Natural killer cell (primary cell): ENCODE data around the gene ART4. TPM values are rescaled to one million over a fixed set of nuclear protein-coding genes. Genes with fewer than 3 reads are reported as not detected.

Experiments used
- ATAC-seq, 3 donors: fragments of 150-1000 bp in 2 of 3; fragments of 200-7000 bp in 1 of 3; cut with Tn5 transposase; 1 replicate in 1 of 3; 2 replicates in 2 of 3; pipeline ENCODE4 v1.10.0; 2021; ENCODE audit warnings: mild to moderate bottlenecking in 2 of 3, moderate library complexity in 2 of 3
- DNase-seq, 2 donors: peaks; one replicate each; pipeline versions ENCODE4 v3.0.0 to v3.0.0-alpha.2; 2013 to 2021; ENCODE audit warnings: mixed read lengths in 1 of 2
- H3K27ac ChIP-seq: one replicate; pipeline ENCODE4 v1.5.1; 2013; ENCODE audit warnings: mild to moderate bottlenecking, low read length
- H3K27me3 ChIP-seq: one replicate; pipeline ENCODE4 v1.6.1; 2013; ENCODE audit warnings: low read length; ENCODE audit not compliant: control insufficient read depth, insufficient read depth
- H3K36me3 ChIP-seq: one replicate; pipeline ENCODE4 v1.6.1; 2013; ENCODE audit warnings: low read length; ENCODE audit not compliant: control insufficient read depth, insufficient read depth
- H3K4me1 ChIP-seq: one replicate; pipeline ENCODE4 v1.6.1; 2013; ENCODE audit warnings: low read length; ENCODE audit not compliant: control insufficient read depth, insufficient read depth
- H3K4me3 ChIP-seq: one replicate; pipeline ENCODE4 v1.5.1; 2013; ENCODE audit warnings: low read length
- H3K9me3 ChIP-seq: one replicate; pipeline ENCODE4 v1.6.1; 2013; ENCODE audit warnings: low read length; ENCODE audit not compliant: control insufficient read depth, insufficient read depth
- H3K27ac Mint-ChIP-seq, 2 donors: one replicate each; pipeline ENCODE4 v1.8.0; 2022; ENCODE audit warnings: mild to moderate bottlenecking in 2 of 2, mixed read lengths in 2 of 2, moderate library complexity in 1 of 2
- H3K27me3 Mint-ChIP-seq, 2 donors: one replicate each; pipeline ENCODE4 v1.8.0; 2022; ENCODE audit warnings: low read depth in 2 of 2, mixed read lengths in 2 of 2
- H3K36me3 Mint-ChIP-seq: one replicate; pipeline ENCODE4 v1.8.0; 2022; ENCODE audit warnings: mixed read lengths
- H3K4me1 Mint-ChIP-seq, 2 donors: one replicate each; pipeline ENCODE4 v1.8.0; 2022; ENCODE audit warnings: mixed read lengths in 2 of 2
- H3K4me3 Mint-ChIP-seq: one replicate; pipeline ENCODE4 v1.8.0; 2022; ENCODE audit warnings: mild to moderate bottlenecking, moderate library complexity, mixed read lengths
- H3K9me3 Mint-ChIP-seq, 2 donors: one replicate each; pipeline ENCODE4 v1.8.0; 2022; ENCODE audit warnings: mixed read lengths in 2 of 2
- CTCF ChIP-seq: fragments of 200-600 bp; IDR thresholded peaks from one replicate; pipeline ENCODE4 v1.8.0; 2022; ENCODE audit warnings: antibody characterized with exemption
- WGBS: methylation state at CpG from one replicate; pipeline ENCODE4 v1.1.7; 2013; ENCODE audit warnings: missing lambda C conversion rate; ENCODE audit not compliant: insufficient coverage; 5-methylcytosine and 5-hydroxymethylcytosine counted together
- intact Hi-C: fragments of 100-400 bp; cut with micrococcal nuclease; formaldehyde crosslinking; loops from one replicate; pipeline ENCODE4 v1.14.2; 2022
- total RNA-seq, 4 donors: library from RNA; stranded (reverse); fragments of 120-200 nt in 1 of 4; gene quantifications; one replicate each; pipeline versions ENCODE4 v1.2.3 to v1.2.4, GENCODE V29; 2013 to 2022

ART4 gene
- total RNA-seq, 3 donors from 2014 or later (not counting 1 experiment from before 2014, with no cell fraction given), result not detected

- no peaks in the 10 kb centered on the region for H3K36me3 Mint-ChIP-seq
- Histone ChIP-seq H3K27me3 (no peaks in the 10 kb centered on the region), H3K27ac (no peak overlapping the region), H3K9me3 (no peaks in the 10 kb centered on the region), H3K36me3 (no peaks in the 10 kb centered on the region), H3K4me1 (no peaks in the 10 kb centered on the region), H3K4me3 (no peak overlapping the region)
- peaks cover 0 to 5% of the 10 kb centered on the region in 2 donors for H3K4me1 Mint-ChIP-seq
- ATAC-seq (no peak), DNase-seq (no peak)
- 67% methylated on average over 1 of the region's 2 CpGs for WGBS
- H3K27me3 Mint-ChIP-seq, result peaks cover 0 to 6% of the 10 kb centered on the region in 2 donors
- no peak overlapping the region for H3K4me3 Mint-ChIP-seq
- no peaks in the 10 kb centered on the region for H3K9me3 Mint-ChIP-seq
- intact Hi-C loops, result loop anchor here (5.0 to 10.0 kb wide), 2 partner anchors 125 to 418 kb away; no protein-coding TSS in a partner anchor
- H3K27ac Mint-ChIP-seq, result no peak overlapping the region
- TF ChIP-seq CTCF, result no peak
Measured at GRCh38 chr12:14849661-14850060, 6.3 kb upstream of the ART4 start.

GRCh38 chr12:14846876-14847580, 3.7 kb upstream of the ART4 start:
- H3K27me3 ChIP-seq, result no peaks in the 10 kb centered on the region
- H3K4me1 ChIP-seq, result no peaks in the 10 kb centered on the region
- no peak for DNase-seq
- Mint-ChIP-seq H3K27ac (no peak overlapping the region), H3K27me3 (peaks cover 0 to 13% of the 10 kb centered on the region in 2 donors), H3K36me3 (no peaks in the 10 kb centered on the region), H3K4me3 (no peak overlapping the region), H3K9me3 (no peaks in the 10 kb centered on the region), H3K4me1 (peaks cover 0 to 5% of the 10 kb centered on the region in 2 donors)
- H3K9me3 ChIP-seq, result no peaks in the 10 kb centered on the region
- no peak overlapping the region for H3K4me3 ChIP-seq
- TF ChIP-seq CTCF, result no peak
- 87% methylated on average over 3 of the region's 4 CpGs for WGBS
- ATAC-seq, result no peak
- H3K36me3 ChIP-seq, result no peaks in the 10 kb centered on the region
- H3K27ac ChIP-seq, result no peak overlapping the region
- intact Hi-C loops, result loop anchor here (5.0 to 10.0 kb wide), 2 partner anchors 122 to 420 kb away; no protein-coding TSS in a partner anchor

GRCh38 chr12:14846042-14846587, 2.8 kb upstream of the ART4 start:
- no peak for ATAC-seq

More at GRCh38 chr12:14846042-14846587, 2.8 kb upstream of the ART4 start:
- no peaks in the 10 kb centered on the region for H3K4me1 ChIP-seq
- Mint-ChIP-seq H3K27me3 (peaks cover 0 to 13% of the 10 kb centered on the region in 2 donors), H3K4me3 (no peak overlapping the region), H3K4me1 (peaks cover 0 to 5% of the 10 kb centered on the region in 2 donors), H3K9me3 (no peaks in the 10 kb centered on the region), H3K27ac (no peak overlapping the region), H3K36me3 (no peaks in the 10 kb centered on the region)
- H3K9me3 ChIP-seq, result no peaks in the 10 kb centered on the region
- no peaks in the 10 kb centered on the region for H3K27me3 ChIP-seq
- intact Hi-C loops, result loop anchor here (5.0 to 10.0 kb wide), 2 partner anchors 121 to 421 kb away; no protein-coding TSS in a partner anchor
- H3K4me3 ChIP-seq, result no peak overlapping the region
- H3K27ac ChIP-seq, result no peak overlapping the region
- H3K36me3 ChIP-seq, result no peaks in the 10 kb centered on the region
- 36% methylated on average over 1 of the region's 3 CpGs for WGBS
- DNase-seq, result no peak
- no peak for TF ChIP-seq CTCF
